Hematopoietic multipotent progenitor cell treated with erythropoietin and hydrocortisone succinate and interleukin-3 and kit ligand, for 6 days (in vitro differentiated cells): Measurements from ENCODE around the gene ACSL6.
"Not testable (repeated sequence)": the region's sequence is repeated elsewhere in the genome, so short reads cannot be mapped to it uniquely, and the experiment has no call there.

ENCODE experiments used
- DNase-seq: peaks from one replicate; pipeline ENCODE4 v3.0.0-alpha.2; 2015

Gene ACSL6

DNA sequence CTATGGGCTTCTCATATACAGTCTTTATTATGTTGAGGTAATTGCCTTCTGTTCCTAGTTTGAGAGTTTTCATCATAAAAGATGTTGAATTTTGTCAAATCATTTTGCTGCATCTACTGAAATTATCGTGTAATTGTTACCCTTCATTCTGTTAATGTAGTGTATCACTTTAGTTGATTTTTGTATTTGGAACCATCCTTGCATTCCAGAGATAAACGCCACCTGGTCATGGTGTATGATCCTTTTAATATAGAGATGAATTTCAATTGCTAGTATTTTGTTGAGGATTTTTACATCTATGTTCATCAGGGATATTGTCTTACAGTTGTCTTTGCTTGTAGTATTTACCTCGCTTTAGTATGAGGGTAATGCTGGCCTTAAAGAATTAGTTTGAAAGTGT lies 85.3 kb downstream of the ACSL6 start:
- no peak for DNase-seq

DNA sequence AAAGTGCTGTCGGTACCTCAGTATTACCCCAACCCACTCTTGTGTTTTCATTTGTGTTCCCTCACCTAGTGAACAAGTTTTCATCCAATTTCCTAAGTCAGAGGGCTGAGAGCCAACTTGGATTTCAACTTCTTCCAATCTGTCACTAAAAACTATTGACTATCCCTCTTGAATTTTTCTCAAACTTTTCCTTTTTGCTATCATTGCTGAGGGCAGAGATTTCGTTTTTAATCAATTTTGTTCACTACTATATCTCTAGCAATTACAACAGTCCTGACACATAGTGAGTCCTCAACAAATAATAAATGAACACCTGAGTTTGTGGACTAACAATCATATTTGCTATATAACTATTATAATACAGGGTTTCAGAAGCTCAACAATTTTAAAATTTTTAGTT lies 95.0 kb downstream of the ACSL6 start:
- no peak for DNase-seq

DNA sequence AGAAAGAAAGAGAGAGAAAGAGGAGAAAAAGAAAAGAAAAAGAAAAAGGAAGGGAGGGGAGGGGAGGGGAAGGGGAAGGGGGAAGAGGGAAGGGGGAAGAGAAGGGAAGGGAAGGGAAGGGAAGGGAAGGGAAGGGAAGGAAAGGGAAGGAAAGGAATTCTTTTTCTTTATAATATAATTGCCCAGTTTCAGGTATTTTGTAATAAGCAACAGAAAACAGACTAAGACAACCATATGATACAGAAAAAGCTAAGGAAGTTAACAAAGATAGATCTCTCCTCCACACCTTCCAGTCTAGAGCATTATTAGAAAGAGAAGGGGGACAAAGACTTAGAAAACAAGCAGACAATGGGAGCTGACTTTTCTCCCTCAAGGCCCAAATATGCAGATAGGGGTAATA lies 97.0 kb downstream of the ACSL6 start:
- DNase-seq, result no peak

DNA sequence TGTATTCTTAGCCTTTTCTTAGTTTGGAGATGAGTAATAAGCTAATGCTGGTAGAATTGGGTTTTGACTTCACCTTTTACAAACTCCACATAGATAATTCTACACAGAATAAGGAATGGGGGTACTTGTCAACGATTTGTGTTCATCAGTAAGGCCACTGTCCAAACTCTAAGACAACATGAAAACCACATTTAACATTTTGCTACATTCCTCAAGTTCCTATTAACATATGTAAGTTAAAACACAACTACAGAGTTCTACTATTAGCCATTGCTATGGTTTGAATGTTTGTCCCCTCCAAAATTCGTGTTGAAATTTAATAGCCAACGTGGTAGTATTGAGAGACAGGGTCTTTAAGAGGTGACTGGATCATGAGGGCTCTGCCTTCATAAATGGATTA lies 97.9 kb downstream of the ACSL6 start:
- DNase-seq, result no peak

DNA sequence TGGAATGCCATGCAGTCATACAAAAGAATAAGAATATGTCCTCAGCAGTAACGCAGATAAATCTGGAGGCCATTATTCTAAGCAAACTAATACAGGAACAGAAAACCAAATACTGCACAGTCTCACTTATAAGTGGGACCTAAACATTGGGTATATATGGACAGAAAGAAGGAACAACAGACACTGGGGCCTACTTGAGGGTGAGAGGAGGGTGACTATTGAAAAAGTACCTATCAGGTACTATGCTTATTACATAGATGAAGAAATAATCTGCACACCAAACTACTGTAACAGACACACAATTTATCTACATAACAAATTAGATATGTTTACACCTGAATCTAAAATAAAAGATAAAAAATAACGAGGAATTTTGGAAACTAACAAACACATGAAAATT lies 104.8 kb downstream of the ACSL6 start:
- DNase-seq, result no peak

DNA sequence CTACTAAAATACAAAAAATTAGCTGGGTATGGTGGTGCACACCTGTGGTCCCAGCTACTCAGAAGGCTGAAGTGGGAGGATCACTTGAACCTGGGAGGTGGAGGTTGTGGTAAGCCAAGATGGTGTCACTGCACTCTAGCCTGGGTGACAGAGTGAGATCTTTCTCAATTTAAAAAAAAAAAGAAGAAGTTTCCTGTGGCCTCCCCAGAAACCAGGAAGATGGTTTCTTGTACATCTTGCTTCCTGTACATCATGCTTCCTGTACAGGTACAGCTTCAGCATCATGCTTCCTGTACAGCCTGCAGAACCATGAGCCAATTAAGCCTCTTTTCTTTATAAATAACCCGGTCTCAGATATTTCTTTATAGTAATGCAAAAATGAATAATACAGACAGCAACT lies 109.2 kb downstream of the ACSL6 start:
- not testable (repeated sequence) for DNase-seq
